Colonic mucosa (tissue), 4 donors: ENCODE measurements around the gene NUDT7. TPM values are rescaled to one million over a fixed set of nuclear protein-coding genes. Genes with fewer than 3 reads are reported as not detected.

Experiments used
- DNase-seq: peaks from one replicate; pipeline ENCODE4 v3.0.0-alpha.2; 2020
- H3K27ac ChIP-seq: fragments of 200-600 bp; one replicate; pipeline ENCODE4 v1.8.0; 2021
- H3K27me3 ChIP-seq: fragments of 200-600 bp; one replicate; pipeline ENCODE4 v1.8.0; 2021
- H3K36me3 ChIP-seq: fragments of 200-600 bp; one replicate; pipeline ENCODE4 v1.8.0; 2021
- H3K4me1 ChIP-seq: fragments of 200-600 bp; one replicate; pipeline ENCODE4 v1.8.0; 2021; ENCODE audit warnings: mild to moderate bottlenecking
- H3K4me3 ChIP-seq: fragments of 200-600 bp; one replicate; pipeline ENCODE4 v1.8.0; 2021
- H3K9ac ChIP-seq, 2 donors: one replicate each; pipeline ENCODE4 v1.7.0; 2013; ENCODE audit warnings: control low read depth in 2 of 2, low read depth in 2 of 2, low read length in 2 of 2
- H3K9me3 ChIP-seq: fragments of 200-600 bp; one replicate; pipeline ENCODE4 v1.8.0; 2021
- intact Hi-C: fragments of 100-400 bp; cut with DNase I; formaldehyde crosslinking; loops from one replicate; pipeline ENCODE4 v1.14.1; 2022
- total RNA-seq, 2 donors: library from RNA; stranded (reverse); fragmentation: NEBNext Ultra II Directional in 1 of 2; extraction: Animal tissue kit (Norgen Biotek cat#: 25700) in 1 of 2; gene quantifications; one replicate each; pipeline ENCODE4 v1.2.1, GENCODE V29; 2021
- TF ChIP-seq, protein P1 (sequence below): fragments of 200-600 bp; IDR thresholded peaks from one replicate; pipeline ENCODE4 v1.8.0; 2022; ENCODE audit warnings: antibody characterized with exemption, mild to moderate bottlenecking
- donor health status: healthy.
- donor health status: DM: no; HTN: no; CAD: no.
- donor health status: DM: no; HTN: no; CAD: no.

NUDT7 gene
- total RNA-seq, 2 donors from 2014 or later, result 12.7 to 17.7 TPM

DNA sequence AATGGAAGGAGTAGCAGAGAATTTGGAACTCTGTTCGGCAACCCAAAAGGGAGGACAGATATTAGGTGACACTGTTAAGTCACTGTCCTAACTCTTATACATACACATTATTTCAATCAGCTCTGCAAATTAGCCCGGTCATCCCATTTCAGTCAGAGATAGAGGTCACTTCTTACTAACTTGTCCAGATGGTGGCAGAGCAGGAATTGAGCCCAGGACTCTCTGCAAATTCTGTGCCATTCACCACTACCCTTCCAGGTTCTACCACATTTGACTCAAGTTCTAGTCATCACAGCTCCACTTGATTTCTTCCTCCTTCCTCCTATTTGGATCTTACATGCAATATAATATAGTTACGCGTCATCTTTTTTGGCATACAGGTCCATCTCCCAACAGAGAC is 35.9 kb upstream of the NUDT7 start:
- no peaks in the 10 kb centered on the region for H3K4me1 ChIP-seq
- TF ChIP-seq, protein P1, sequence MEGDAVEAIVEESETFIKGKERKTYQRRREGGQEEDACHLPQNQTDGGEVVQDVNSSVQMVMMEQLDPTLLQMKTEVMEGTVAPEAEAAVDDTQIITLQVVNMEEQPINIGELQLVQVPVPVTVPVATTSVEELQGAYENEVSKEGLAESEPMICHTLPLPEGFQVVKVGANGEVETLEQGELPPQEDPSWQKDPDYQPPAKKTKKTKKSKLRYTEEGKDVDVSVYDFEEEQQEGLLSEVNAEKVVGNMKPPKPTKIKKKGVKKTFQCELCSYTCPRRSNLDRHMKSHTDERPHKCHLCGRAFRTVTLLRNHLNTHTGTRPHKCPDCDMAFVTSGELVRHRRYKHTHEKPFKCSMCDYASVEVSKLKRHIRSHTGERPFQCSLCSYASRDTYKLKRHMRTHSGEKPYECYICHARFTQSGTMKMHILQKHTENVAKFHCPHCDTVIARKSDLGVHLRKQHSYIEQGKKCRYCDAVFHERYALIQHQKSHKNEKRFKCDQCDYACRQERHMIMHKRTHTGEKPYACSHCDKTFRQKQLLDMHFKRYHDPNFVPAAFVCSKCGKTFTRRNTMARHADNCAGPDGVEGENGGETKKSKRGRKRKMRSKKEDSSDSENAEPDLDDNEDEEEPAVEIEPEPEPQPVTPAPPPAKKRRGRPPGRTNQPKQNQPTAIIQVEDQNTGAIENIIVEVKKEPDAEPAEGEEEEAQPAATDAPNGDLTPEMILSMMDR, result no peak
- H3K27me3 ChIP-seq, result no peaks in the 10 kb centered on the region
- intact Hi-C loops, result no loop called here
- H3K27ac ChIP-seq, result no peak overlapping the region
- H3K9ac ChIP-seq, result no peak overlapping the region
- H3K4me3 ChIP-seq, result no peak overlapping the region
- H3K9me3 ChIP-seq, result no peaks in the 10 kb centered on the region
- no peak for DNase-seq
- H3K36me3 ChIP-seq, result no peaks in the 10 kb centered on the region

DNA sequence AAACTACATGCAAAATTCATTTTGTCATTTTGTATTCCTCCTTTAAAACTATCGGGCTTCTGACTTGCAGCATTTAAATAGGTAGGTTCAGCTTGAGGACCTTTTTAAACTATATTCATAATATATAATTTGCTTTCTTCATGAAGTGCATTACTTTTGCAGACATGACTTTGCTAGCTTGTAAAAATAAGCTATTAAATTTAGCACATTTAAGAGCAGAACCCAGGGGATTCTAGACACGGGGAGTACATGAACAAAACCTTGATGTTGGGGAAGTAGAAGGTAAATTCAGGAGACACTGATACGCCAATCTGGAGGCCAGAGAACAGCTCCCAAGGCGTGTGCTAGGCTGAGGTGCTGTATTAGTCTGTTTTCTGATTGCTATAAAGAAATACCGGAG is 32.3 kb upstream of the NUDT7 start:
- Histone ChIP-seq H3K4me1 (no peaks in the 10 kb centered on the region), H3K9me3 (no peaks in the 10 kb centered on the region), H3K4me3 (no peak overlapping the region), H3K9ac (no peak overlapping the region), H3K36me3 (no peaks in the 10 kb centered on the region), H3K27ac (no peak overlapping the region), H3K27me3 (no peaks in the 10 kb centered on the region)
- no peak for DNase-seq
- intact Hi-C loops, result no loop called here
- TF ChIP-seq, protein P1, result no peak

DNA sequence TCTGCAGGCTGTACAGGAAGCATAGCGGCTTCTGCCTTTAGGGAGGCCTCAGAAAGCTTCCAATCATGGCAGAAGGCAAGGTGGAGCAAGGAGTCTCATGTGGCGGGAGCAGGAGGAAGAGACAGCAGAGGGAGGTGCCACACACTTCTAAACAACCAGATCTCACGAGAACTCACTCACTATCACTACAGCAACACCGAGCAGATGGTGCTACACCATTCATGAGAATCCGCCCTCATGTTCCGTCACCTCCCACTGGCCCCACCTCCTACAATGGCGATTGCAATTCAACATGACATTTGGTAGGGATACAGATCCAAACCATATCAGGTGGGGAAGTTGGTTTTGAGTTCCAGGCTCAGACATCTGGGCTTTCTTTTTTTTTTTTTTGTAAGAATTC is 31.9 kb upstream of the NUDT7 start:
- no peak overlapping the region for H3K9ac ChIP-seq
- no peaks in the 10 kb centered on the region for H3K27me3 ChIP-seq
- TF ChIP-seq, protein P1, result no peak
- no peak for DNase-seq
- H3K4me3 ChIP-seq, result no peak overlapping the region
- H3K4me1 ChIP-seq, result no peaks in the 10 kb centered on the region
- H3K9me3 ChIP-seq, result no peaks in the 10 kb centered on the region
- no peak overlapping the region for H3K27ac ChIP-seq
- intact Hi-C loops, result no loop called here
- H3K36me3 ChIP-seq, result no peaks in the 10 kb centered on the region

DNA sequence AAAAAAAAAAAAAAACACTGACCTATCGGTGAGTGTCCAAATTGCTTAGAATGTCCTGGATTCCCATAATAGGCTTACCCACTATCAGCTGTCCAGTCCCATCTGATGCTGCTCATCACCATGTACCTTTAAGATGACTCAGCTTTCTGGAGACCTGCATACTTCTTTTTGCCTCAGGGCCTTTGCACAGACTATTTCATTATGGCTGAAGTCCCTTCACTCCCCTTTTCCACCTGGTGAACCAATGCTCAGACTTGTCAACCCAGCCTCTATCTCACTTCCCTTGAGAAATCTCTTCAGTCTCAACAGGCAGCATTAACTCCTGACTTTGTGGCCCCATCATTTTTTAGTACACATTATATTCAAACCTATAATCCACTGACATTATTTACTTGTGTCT is 29.7 kb upstream of the NUDT7 start:
- H3K4me3 ChIP-seq, result no peak overlapping the region
- no peak for DNase-seq
- intact Hi-C loops, result no loop called here
- no peaks in the 10 kb centered on the region for H3K4me1 ChIP-seq
- no peaks in the 10 kb centered on the region for H3K36me3 ChIP-seq
- H3K27ac ChIP-seq, result no peak overlapping the region
- H3K9ac ChIP-seq, result no peak overlapping the region
- H3K27me3 ChIP-seq, result no peaks in the 10 kb centered on the region
- no peaks in the 10 kb centered on the region for H3K9me3 ChIP-seq
- TF ChIP-seq, protein P1, result no peak

DNA sequence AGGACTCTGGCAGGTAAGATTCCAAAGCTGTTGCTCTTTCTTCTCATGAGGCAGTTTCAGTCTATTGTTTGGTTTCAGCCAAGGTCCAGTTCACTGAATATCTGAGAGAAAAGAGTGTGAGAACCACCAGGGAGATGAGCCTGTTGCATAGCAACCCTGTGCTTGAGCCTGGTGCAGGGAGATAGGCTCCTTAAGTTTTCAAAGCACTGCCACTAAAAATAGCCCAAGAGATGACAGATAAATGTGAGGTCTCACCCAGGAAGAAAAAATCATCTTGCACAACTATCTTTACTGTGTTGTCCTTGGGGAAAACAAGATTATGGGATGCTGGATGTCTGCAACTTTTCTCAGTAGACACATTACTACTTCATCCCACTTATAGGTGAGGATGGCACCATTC is 26.2 kb upstream of the NUDT7 start:
- Histone ChIP-seq H3K4me3 (no peak overlapping the region), H3K9ac (no peak overlapping the region), H3K4me1 (no peaks in the 10 kb centered on the region), H3K36me3 (no peaks in the 10 kb centered on the region), H3K27me3 (no peaks in the 10 kb centered on the region), H3K9me3 (no peaks in the 10 kb centered on the region), H3K27ac (no peak overlapping the region)
- DNase-seq, result no peak
- TF ChIP-seq, protein P1, result no peak
- intact Hi-C loops, result no loop called here

DNA sequence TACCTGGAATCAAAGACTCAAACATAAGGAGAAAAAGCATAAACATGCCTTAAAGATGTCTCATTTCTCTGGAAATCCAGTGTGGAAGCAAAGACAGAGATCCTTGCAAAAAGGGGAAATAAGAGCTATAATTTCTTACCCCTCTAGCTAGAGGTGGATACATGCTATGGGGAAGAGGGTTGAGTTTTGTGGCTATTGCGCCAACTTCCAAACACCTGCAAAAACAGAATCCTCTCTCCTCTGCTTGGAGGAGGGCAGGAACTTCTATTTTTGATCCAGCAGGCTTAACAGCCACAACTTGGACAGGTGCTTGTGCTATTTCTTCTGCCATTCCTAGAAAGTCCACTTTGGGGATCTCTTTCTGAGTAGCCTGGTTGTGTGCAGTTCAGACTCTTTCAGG is 21.5 kb upstream of the NUDT7 start:
- TF ChIP-seq, protein P1, result no peak
- Histone ChIP-seq H3K27me3 (no peaks in the 10 kb centered on the region), H3K9me3 (no peaks in the 10 kb centered on the region), H3K4me3 (no peak overlapping the region), H3K36me3 (no peaks in the 10 kb centered on the region), H3K27ac (no peak overlapping the region), H3K4me1 (no peaks in the 10 kb centered on the region), H3K9ac (no peak overlapping the region)
- DNase-seq, result no peak
- intact Hi-C loops, result no loop called here
